Limb (tissue), 2 donors: Measurements from ENCODE around the gene UNG.

ENCODE experiments used
- DNase-seq, 2 donors: peaks; one replicate each; pipeline ENCODE4 v3.0.0-alpha.2; 2016; ENCODE audit errors: extremely low spot score in 2 of 2

The UNG gene

DNA sequence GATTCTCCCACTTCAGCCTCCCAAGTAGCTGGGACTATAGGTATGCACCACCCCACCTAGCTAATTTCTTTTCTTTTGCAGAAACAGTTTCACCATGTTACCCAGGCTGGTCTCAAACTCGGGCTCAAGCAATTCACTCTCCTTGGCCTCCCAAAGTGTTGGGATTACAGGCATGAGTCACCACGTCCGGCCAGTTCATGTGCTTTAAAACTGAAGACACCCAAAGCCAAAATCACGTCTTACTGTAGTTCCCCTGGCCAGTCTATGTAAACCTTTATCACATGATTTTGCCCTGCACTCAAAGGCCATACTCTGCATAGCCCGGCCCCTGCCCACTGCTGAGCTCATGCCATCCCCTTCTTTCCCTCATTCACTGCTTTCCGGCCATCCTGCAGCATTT, 8.6 kb upstream of the UNG start:
- no peak for DNase-seq

DNA sequence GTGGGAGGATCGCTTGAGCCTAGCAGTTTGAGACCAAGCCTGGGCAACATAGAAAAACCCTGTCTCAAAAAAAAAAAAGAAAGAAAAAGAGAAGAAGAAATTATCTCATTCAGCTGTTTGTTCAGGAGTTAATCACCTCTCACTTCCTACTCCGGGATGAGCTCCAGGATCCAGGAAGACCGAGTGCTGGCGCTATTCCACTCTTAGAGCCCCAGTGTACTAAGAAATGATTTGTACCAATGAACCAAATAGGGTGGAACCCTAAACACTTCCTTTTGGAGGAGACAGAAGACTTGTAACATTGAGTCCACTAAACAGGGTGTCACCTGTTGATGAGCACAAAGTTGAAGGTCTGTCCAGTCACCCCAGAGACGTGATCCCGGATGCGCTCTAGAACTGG, 7.7 kb upstream of the UNG start:
- DNase-seq, result no peak

DNA sequence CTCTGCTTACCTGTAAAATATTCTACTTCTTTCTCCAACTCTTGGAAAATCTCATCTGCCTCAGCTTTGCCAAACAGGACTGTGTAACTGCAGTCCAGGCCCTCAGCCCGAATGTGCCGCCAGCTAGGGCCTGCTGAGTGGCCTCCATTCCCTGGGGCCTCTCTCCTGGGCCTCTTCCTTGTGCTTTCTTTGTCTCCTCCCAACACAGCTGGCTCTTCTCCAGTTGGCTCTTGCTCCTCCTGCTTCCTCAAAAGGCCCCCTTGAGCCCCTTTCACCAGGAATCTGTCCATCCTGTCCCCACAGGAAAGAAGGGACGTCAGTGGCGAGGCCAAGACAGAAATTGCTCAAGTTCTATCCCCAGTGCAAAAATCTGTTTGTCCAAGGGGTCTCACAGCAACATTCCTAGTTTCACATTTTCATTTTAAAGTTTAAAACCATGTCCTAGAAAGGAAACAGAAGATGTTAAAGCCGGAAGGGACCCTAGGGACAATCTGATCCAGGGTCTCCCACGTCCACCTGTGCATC, 4.8 kb upstream of the UNG start:
- peak in 1 of 2 donors; percentile 42 for DNase-seq

DNA sequence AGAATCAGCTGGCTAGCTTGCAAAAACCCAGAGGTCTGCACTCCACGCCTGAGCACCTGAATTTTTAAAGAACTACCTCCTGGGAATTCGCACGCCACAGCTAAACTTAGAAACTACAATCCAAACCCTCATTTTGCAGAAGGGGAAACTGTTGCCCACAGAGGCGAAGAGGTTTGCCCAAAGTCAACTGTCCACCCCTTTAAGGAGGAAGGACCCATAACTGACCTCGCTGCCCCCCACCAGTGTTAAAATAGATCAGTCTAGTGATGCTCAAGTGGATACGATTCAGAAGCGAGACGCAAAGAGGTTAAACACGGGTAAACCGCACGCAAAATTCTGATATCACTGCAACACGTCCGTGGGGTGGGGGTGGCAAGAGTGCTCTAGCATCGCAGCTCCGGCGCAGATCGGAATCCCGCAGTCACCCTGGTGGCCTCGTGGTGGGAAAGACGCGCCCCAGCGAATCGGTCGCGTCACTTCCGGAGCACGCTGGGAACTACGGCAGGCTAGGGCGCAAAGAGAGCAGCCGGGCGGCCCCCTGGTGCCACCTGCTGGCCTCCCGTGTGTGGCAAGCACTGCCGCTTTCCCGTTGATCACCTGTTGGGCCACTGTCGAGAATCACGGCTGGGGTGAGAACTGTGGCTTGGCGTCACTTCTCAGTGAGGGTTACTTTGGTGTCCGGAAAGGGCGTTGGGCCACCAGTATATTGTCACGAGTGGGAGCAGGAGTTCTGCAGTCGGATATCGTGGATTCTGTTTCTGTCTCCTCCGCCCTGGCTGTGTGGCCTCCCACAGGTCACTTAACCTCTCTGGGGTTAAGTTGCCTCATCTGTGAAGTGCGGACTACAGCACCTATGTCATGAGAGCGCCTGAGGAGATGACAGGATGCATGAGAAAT, 4.1 kb upstream of the UNG start, which contains the start of gene ALKBH2:
ALKBH2 (minus strand) TSS at position 451 of the 897 bp plus-strand sequence. CDS start 686 bp downstream, outside the sequence.
- DNase-seq, result peak; percentile 94 to 95

DNA sequence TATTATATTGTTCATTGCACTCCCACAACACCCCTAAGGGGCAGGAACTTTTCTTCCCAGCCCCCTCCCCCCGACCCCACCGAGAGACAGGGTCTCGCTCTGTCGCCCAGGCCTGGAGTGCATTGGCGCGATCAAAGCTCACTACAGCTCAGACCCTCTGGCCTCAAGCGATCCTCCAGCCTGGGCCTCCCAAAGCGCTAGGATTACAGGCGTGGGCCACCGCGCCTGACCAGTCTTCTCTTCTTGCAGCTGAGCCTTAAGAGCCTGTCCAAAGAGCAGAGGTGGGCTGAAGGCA, 310 bp upstream of the UNG start:
- DNase-seq, result no peak

DNA sequence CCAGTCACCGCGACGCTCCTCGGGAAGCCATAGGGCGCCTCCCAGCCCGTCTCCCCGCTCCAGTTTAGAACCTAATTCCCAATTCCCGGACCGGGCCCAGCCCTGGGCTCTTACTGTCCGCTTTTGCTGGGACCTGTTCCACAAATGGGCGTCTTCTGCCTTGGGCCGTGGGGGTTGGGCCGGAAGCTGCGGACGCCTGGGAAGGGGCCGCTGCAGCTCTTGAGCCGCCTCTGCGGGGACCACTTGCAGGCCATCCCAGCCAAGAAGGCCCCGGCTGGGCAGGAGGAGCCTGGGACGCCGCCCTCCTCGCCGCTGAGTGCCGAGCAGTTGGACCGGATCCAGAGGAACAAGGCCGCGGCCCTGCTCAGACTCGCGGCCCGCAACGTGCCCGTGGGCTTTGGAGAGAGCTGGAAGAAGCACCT, 797 bp downstream of the UNG start:
- DNase-seq, result no peak

DNA sequence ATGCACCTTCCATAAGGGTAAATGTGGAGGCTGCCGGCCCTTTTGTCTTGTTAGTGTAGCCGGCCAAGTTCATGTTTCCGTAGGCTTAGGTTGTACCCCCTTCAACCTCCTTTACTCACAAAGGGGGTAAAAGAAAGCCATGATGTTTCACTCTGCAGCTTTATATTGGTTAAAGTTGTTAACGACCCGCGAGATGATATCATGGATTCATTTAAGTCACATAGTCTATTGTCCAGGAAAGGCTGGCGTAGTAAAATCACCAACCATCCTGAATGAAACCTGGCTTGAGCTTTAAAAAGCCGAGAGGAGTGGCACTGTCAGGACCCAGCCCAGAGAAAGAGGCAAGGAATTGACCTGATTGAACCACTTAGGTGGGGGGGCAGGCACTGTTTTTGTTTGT, 1.3 kb downstream of the UNG start:
- DNase-seq, result no peak

DNA sequence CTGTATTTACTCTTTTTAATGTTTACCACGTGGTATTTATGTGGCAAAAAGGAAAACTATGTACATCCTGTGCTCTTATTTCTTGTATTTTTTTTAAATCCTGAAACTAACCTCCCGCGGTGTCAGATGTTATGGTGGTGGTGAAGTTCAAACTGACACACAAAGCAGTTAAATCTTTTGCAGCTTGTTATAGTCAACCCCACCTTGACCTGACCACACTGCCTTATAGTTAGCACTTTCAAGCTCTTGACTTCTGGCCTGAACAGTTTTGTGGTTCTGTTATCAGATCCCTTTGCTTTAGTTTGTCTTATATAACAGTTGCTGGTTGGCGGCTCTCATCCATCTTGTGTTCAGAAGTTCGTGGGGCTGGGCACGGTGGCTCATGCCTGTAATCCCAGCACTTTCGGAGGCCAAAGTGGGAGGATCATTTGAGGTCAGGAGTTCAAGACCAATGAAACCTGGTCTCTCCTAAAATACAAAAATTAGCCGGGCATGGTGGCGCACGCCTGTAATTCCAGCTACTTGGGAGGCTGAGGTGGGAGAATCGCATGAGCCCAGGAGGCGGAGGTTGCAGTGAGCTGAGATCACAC, 2.1 kb downstream of the UNG start:
- no peak for DNase-seq

DNA sequence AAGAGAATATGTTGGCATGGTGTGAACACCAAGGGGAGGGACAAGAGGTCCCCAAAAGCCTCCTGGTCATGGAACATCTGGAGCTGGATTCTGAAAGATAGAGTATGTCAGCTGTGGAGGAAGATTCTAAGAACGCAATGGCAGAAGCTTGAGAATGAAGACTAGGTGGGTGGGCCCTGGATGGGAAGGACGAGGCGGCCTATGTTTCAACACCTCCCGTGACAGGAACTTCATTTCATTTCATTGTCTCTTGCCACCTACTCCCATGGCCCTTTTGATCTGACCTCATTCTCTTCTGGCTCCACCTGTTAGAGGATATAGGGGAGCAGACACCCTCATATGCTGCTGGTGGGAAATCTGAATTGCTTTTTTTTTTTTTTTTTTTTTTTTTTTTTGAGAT, 3.3 kb downstream of the UNG start:
- no peak for DNase-seq

DNA sequence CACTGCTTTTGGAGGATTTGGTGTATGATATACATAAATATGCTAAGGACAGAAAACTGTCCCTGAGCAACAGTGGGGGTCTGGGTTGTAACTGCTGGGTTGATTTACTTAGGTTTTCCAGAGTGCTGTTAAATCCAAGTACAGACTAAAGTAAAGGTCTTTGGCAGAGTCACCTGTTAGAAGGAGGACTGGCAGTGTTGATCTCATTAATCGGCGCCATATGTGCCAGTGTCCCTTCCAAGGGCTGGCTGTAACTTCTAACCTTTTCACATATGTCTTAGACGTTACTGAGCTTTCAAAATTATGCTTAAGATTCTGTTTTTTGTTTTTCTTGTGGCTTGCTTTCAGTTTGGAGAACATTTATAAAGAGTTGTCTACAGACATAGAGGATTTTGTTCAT, 5.1 kb downstream of the UNG start:
- DNase-seq, result no peak

DNA sequence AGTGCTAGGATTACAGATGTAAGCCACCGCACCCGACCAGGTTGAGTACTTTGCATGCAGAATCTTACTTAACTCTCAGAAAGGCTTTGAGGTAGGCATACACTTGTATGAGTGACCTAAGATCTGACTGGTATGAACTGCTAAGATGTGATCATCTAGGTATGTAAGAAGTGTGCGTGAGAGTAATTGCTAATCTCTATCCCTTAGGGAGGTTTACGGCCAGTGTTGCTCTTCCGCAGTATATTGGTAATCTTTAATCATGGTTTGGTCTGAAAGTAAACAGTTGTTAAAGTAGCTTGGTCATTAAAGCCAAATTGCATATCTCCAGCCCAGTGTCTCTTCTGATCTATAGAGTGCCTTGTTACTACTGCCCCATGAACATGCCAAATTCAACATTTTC, 7.8 kb downstream of the UNG start:
- DNase-seq, result no peak

DNA sequence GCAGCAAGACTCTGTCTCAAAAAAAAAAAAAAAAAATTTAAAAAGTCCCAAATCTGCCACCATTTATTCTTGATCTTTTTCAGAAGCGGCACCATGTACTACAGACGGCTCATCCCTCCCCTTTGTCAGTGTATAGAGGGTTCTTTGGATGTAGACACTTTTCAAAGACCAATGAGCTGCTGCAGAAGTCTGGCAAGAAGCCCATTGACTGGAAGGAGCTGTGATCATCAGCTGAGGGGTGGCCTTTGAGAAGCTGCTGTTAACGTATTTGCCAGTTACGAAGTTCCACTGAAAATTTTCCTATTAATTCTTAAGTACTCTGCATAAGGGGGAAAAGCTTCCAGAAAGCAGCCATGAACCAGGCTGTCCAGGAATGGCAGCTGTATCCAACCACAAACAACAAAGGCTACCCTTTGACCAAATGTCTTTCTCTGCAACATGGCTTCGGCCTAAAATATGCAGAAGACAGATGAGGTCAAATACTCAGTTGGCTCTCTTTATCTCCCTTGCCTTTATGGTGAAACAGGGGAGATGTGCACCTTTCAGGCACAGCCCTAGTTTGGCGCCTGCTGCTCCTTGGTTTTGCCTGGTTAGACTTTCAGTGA, 12.5 kb downstream of the UNG start:
- DNase-seq, result no peak

DNA sequence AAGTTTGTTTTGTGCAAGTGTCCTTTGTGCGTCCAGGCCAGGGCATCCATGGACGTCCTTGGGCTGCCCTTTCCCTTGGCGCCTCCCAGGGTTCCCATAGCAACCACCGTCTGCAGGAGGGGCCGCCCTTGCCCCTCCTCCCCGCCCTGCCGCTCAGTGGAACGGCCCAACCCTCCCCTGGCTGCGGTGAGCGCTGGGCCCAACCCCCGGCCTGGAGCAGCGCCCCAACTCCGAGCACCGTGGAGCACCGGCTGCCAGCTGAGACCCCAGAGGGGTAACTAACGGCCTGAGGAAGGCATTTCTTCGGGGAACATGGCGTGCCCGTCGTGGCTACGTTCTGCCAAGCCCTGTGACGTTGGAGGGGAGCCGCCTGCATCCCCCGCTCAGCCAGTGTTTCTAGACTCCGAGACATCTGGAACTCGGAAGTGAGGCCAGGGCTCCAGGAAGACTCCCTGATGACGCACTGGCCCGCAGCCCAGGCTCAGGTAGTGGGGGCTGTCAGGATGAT, 13.6 kb downstream of the UNG start:
- DNase-seq, result peak; percentile 86 to 89

DNA sequence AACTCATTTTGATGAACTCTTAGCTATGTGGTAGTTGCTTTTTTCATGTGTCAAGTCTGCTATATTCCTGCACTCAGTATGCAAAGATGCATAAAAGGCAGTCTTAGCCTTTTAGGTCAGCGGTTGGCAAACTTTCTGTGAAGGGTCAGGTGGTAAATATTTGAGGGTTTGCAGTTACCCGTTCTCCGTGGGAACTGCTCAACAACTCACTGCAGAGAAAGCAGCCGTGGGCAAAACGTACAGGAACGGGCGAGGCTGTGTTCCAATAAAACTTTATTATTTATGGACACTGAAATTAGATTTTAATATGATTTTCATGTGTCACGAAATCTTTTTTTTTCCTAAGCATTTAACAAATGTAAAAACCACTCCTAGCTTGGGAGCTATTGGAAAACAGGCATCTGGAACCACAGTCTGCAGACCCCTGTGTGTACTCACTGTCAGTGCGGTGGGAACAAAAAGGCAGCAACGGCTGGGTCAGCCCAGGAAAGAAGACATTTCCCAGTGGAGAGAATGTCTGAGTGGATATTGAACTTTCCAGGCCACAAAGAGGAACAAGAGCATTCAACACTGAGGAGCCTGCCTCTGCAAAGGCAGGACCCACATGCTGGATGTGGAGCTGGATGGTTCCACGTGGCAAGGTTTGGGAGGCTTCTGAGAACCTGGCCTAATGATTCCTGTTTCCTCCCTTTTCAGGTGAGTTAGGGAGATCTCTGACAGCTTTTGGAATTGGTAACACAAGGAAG, 15.5 kb downstream of the UNG start:
- DNase-seq, result no peak

DNA sequence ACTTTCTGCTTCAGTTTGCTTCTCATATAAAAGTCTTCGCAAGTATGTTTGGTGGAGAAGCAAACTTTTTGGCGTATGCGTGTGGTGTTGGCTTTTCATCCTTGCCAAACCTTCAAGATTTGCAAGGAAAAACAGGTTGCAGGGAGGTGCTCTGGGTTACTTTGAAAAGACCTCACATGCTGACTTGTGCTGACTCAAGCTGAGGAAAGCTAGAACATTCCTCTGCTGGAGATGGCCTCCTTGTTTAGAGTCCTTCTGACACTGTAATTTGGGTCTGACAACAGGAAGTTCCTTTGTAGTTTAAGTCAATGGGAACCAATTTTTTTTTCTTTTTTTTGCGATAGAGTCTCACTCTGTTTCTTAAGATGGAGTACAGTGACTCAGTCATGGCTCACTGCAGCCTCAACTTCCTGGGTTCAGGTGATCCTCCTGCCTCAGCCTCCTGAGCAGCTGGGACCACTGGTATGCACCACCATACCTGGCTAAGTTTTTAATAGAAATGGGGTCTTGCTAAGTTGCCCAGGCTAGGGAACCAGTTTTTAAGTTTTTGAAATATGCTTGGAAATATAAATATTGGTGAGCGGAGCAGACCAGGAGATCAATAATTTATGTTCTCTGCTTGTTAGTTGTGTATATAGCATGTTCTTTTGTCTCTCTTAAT, 16.4 kb downstream of the UNG start:
- no peak for DNase-seq

DNA sequence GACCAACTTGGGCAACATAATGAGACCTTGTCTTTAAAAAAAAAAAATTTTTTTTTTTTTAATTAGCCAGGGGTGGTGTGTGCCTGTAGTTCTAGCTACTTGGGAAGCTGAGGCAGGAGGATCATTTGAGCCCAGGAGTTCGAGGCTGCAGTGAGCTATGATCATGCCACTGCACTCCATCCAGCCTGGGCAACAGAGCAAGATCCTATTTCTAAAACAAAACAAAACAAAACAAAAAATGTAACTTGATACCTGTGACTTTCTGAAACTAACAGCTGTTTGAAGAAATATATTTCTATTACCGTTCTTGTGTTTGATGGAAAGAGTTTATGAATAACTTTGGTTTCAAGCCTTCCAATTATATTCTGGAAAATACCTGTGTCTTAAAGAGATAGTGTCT, 17.2 kb downstream of the UNG start:
- no peak for DNase-seq

DNA sequence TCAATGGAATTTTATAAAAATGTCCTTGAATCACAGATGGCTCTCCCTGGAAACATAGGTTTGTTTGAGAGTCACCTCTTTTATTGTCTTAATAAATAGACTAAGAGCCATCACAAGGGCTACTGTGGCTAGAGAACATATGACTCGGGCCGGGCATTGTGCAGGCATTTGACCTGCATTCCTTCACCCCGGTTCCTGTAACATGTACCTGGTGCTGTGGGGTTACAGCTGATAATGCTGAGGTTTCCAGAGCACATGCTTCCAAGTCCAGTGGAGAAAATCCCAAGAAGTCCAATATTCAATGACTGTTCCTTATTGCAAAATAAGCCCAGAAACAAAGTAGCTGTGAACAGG, 18.0 kb downstream of the UNG start:
- no peak for DNase-seq

DNA sequence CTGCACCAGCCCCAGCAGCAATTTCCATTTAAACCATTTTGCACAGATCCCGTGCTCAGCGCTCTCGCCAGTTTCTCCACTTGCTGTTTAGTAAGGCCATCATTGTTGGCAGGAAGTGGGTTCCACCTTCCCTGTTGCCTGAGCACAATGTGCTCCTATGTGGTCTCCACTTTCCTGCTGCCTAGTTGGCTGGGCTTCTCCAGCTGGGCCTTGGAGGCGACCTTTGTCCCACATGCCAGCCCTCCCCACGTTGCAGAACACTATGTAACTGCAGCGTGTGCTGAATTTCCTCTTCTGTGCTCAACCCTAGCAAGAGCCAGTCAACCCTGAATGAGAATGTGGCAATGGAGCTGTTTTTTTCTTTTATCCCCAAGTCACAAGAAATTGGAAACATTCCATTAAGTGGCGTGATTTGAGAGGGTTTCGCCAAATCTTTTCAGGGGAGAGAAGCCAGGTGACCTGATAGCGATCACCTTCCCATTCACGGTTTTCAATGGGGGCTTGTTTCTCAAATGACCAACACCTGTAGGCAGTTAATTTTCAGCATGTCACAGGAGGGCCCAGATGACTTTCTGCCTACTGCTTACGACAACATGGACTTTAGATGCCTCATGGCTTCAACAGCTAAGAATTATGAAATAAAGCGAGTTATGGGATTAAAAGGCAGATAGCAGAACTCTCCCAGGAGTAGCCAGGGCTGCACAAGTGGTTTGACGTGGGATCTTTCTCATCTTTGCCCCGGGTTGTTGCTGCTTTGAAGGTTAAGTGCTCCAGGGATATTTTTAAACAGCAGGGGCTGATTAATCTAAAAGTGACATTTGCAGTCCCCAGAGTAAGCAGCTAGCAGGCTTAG, 18.6 kb downstream of the UNG start, which contains the start of gene ACACB:
ACACB (plus strand) TSS at position 830 of the 853 bp plus-strand sequence. CDS start 22,819 bp downstream, outside the sequence.
- no peak for DNase-seq

DNA sequence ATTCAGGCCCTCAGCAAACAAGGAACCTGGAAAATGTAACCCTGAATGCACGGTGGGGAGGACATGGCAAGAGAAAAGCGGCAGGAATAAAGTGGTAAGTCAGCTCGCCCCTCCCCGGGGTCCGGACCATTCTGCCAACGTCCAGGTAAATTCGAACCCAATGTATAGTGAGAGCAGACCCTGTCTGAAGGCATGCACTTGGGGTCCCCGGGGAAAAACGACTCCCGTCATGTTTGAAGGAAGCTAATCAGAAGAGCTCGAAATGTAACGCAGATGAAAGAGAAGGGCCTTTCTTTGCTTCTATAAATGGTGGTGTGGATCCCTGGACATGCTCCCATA, 19.2 kb downstream of the UNG start:
- DNase-seq, result no peak

DNA sequence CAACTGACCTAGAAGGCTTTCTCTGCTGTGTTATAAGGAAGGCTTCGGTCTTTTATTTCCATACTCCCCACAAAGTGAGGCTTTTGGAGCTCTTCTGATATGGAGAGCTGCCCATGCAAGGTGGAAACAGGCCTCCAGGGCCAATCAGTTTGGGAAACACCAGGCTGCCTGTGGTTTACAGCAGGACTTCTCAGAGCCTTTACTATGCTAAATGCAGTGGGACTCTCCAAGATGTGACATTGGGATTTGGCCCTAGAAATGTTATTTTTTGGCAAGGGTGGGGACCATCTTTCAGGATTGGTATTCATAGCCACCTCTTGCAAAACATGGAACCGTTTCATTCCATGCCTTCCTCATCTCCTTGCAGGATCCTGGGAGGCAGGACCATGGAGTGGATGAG, 22.7 kb downstream of the UNG start:
- no peak for DNase-seq
